H9 (cell line): Measurements from ENCODE around the gene AP2M1. TPM values are rescaled to one million over a fixed set of nuclear protein-coding genes. Genes with fewer than 3 reads are reported as not detected.

Experiments
- DNase-seq: peaks from one replicate; pipeline ENCODE4 v3.0.0-alpha.2; 2017
- H2AFZ ChIP-seq: one replicate; pipeline ENCODE4 v1.6.1; 2013; ENCODE audit warnings: mild to moderate bottlenecking, low read length, control low read depth, moderate library complexity
- H2AK5ac ChIP-seq: 2 replicates; pipeline ENCODE4 v1.6.1; 2013; ENCODE audit warnings: low read length, control low read depth, mixed read lengths; ENCODE audit not compliant: insufficient read length
- H2BK120ac ChIP-seq: one replicate; pipeline ENCODE4 v1.6.1; 2013; ENCODE audit warnings: low read depth, mild to moderate bottlenecking, low read length, control low read depth, inconsistent platforms; ENCODE audit not compliant: poor library complexity, severe bottlenecking
- H2BK12ac ChIP-seq: 2 replicates; pipeline ENCODE4 v1.6.1; 2013; ENCODE audit warnings: low read length, control low read depth, mixed read lengths, low read depth; ENCODE audit not compliant: insufficient read length
- H2BK15ac ChIP-seq: 2 replicates; pipeline ENCODE4 v1.6.1; 2013; ENCODE audit warnings: low read depth, low read length, control low read depth
- H2BK20ac ChIP-seq: one replicate; pipeline ENCODE4 v1.6.1; 2013; ENCODE audit warnings: low read depth, mild to moderate bottlenecking, low read length, control low read depth, inconsistent platforms; ENCODE audit not compliant: poor library complexity, severe bottlenecking
- H2BK5ac ChIP-seq: 2 replicates; pipeline ENCODE4 v1.6.1; 2013; ENCODE audit warnings: low read length, control low read depth, mixed read lengths; ENCODE audit not compliant: insufficient read length
- H3K14ac ChIP-seq: 2 replicates; pipeline ENCODE4 v1.6.1; 2013; ENCODE audit warnings: low read length, control low read depth; ENCODE audit not compliant: insufficient read depth
- H3K18ac ChIP-seq: 2 replicates; pipeline ENCODE4 v1.6.1; 2013; ENCODE audit warnings: low read depth, mild to moderate bottlenecking, mixed read lengths, low read length, control low read depth; ENCODE audit not compliant: insufficient read length
- H3K23ac ChIP-seq: 2 replicates; pipeline ENCODE4 v1.6.1; 2013; ENCODE audit warnings: low read length, control low read depth, mixed read lengths, low read depth; ENCODE audit not compliant: insufficient read length
- H3K23me2 ChIP-seq: 2 replicates; pipeline ENCODE4 v1.6.1; 2013; ENCODE audit warnings: low read depth, mild to moderate bottlenecking, mixed read lengths, low read length, control low read depth; ENCODE audit not compliant: insufficient read length, poor library complexity, severe bottlenecking
- H3K27ac ChIP-seq: 2 replicates; pipeline ENCODE4 v1.5.1; 2013; ENCODE audit warnings: low read length, control low read depth, mixed read lengths, low read depth; ENCODE audit not compliant: insufficient read length
- H3K27me3 ChIP-seq: 2 replicates; pipeline ENCODE4 v1.6.1; 2013; ENCODE audit warnings: low read length, control low read depth, inconsistent platforms; ENCODE audit not compliant: insufficient read depth
- H3K4ac ChIP-seq: 2 replicates; pipeline ENCODE4 v1.6.1; 2013; ENCODE audit warnings: low read depth, mild to moderate bottlenecking, control low read depth, inconsistent platforms, low read length, moderate library complexity
- H3K4me1 ChIP-seq: 2 replicates; pipeline ENCODE4 v1.6.1; 2013; ENCODE audit warnings: low read length, control low read depth, inconsistent platforms; ENCODE audit not compliant: insufficient read depth
- H3K4me2 ChIP-seq: 2 replicates; pipeline ENCODE4 v1.6.1; 2013; ENCODE audit warnings: low read length, control low read depth, mixed read lengths; ENCODE audit not compliant: insufficient read length, insufficient read depth
- H3K56ac ChIP-seq: 2 replicates; pipeline ENCODE4 v1.6.1; 2013; ENCODE audit warnings: low read depth, mild to moderate bottlenecking, mixed read lengths, low read length, control low read depth; ENCODE audit not compliant: insufficient read length
- H3K79me1 ChIP-seq: 2 replicates; pipeline ENCODE4 v1.6.1; 2013; ENCODE audit warnings: low read depth, mild to moderate bottlenecking, moderate library complexity, low read length, control low read depth, inconsistent platforms; ENCODE audit not compliant: insufficient read depth, poor library complexity, severe bottlenecking
- H3K79me2 ChIP-seq: 2 replicates; pipeline ENCODE4 v1.6.1; 2013; ENCODE audit warnings: low read length, control low read depth, inconsistent platforms; ENCODE audit not compliant: insufficient read depth
- H3K9ac ChIP-seq: 2 replicates; pipeline ENCODE4 v1.6.1; 2013; ENCODE audit warnings: low read length, control low read depth, mixed read lengths; ENCODE audit not compliant: insufficient read length; ENCODE audit errors: extremely low read depth
- H3K9me3 ChIP-seq: one replicate; pipeline ENCODE4 v1.6.1; 2013; ENCODE audit warnings: low read depth, low read length, inconsistent platforms; ENCODE audit not compliant: control insufficient read depth
- H3T11ph ChIP-seq: one replicate; pipeline ENCODE4 v1.6.1; 2013; ENCODE audit warnings: mild to moderate bottlenecking, low read length, control low read depth, inconsistent platforms
- H4K20me1 ChIP-seq: one replicate; pipeline ENCODE4 v1.6.1; 2013; ENCODE audit not compliant: control insufficient read depth, insufficient read length, insufficient read depth
- H4K5ac ChIP-seq: 2 replicates; pipeline ENCODE4 v1.6.1; 2013; ENCODE audit warnings: low read depth, mild to moderate bottlenecking, mixed read lengths, low read length, control low read depth; ENCODE audit not compliant: insufficient read length
- H4K8ac ChIP-seq: replicated peaks from 2 replicates; pipeline ENCODE4 v1.6.1; 2013; ENCODE audit warnings: low read length, control low read depth, mixed read lengths, low read depth; ENCODE audit not compliant: insufficient read length
- H4K91ac ChIP-seq: 2 replicates; pipeline ENCODE4 v1.6.1; 2013; ENCODE audit warnings: low read depth, mild to moderate bottlenecking, moderate library complexity, mixed read lengths, low read length, control low read depth; ENCODE audit not compliant: insufficient read length
- H3K27ac Mint-ChIP-seq, 3 experiments: 2 replicates in 2 of 3; 3 replicates in 1 of 3; pipeline ENCODE4 v1.8.0; 2020 to 2021; ENCODE audit warnings: mixed read lengths in 3 of 3, mild to moderate bottlenecking in 1 of 3, moderate library complexity in 1 of 3
- H3K27me3 Mint-ChIP-seq: 2 replicates; pipeline ENCODE4 v1.8.0; 2021; ENCODE audit warnings: low read depth, mild to moderate bottlenecking, moderate library complexity, mixed read lengths
- H3K36me3 Mint-ChIP-seq, 3 experiments: 2 replicates in 2 of 3; 3 replicates in 1 of 3; pipeline ENCODE4 v1.8.0; 2020 to 2021; ENCODE audit warnings: low read depth in 3 of 3, mixed read lengths in 3 of 3; ENCODE audit not compliant: insufficient read depth in 1 of 3
- H3K4me1 Mint-ChIP-seq, 2 experiments: 2 replicates each; pipeline ENCODE4 v1.8.0; 2020; ENCODE audit warnings: mixed read lengths in 2 of 2
- H3K4me3 Mint-ChIP-seq, 2 experiments: 2 replicates in 1 of 2; 3 replicates in 1 of 2; pipeline ENCODE4 v1.8.0; 2020 to 2021; ENCODE audit warnings: mild to moderate bottlenecking in 2 of 2, mixed read lengths in 2 of 2, moderate library complexity in 1 of 2
- H3K9me3 Mint-ChIP-seq, 2 experiments: 2 replicates in 1 of 2; 3 replicates in 1 of 2; pipeline ENCODE4 v1.8.0; 2020; ENCODE audit warnings: mild to moderate bottlenecking in 2 of 2, mixed read lengths in 2 of 2, moderate library complexity in 1 of 2
- CTCF ChIP-seq: fragments of 200-600 bp; sonication (generic); conservative IDR thresholded peaks from 3 replicates; pipeline ENCODE4 v1.8.0; 2021; ENCODE audit warnings: antibody characterized with exemption, mild to moderate bottlenecking
- WGBS: extraction: QIAGEN DNeasy Blood & Tissue Kit; methylation state at CpG from one replicate; pipeline ENCODE4 v1.1.7; 2013; ENCODE audit warnings: missing lambda C conversion rate, low lambda C conversion rate, mixed read lengths; ENCODE audit not compliant: insufficient read length; ENCODE audit errors: extremely low coverage; 5-methylcytosine and 5-hydroxymethylcytosine counted together
- total RNA-seq: library from RNA; stranded (reverse); gene quantifications from 2 replicates; pipeline ENCODE4 v1.2.1, GENCODE V29; 2021

Gene AP2M1
- total RNA-seq, 1 experiment from 2014 or later, result 443 TPM

GRCh38 chr3:184145111-184145524 is 29.5 kb upstream of the AP2M1 start:
- no peak overlapping the region for H2BK20ac ChIP-seq
- H4K5ac ChIP-seq, result no peak overlapping the region
- no peak overlapping the region; a peak in 1 of 7 replicates for H3K27ac Mint-ChIP-seq
- peaks cover 2 to 3% of the 10 kb centered on the region in 2 experiments; a peak in 2 of 4 replicates for H3K4me1 Mint-ChIP-seq
- H3K18ac ChIP-seq, result no peak overlapping the region
- H2AK5ac ChIP-seq, result no peak overlapping the region
- peak; percentile 62 for DNase-seq
- no peak overlapping the region for H4K8ac ChIP-seq
- peak; percentile 72 for TF ChIP-seq CTCF
- no peak overlapping the region for H3K27ac ChIP-seq
- no peaks in the 10 kb centered on the region for H3K4me1 ChIP-seq
- peaks cover 22 to 64% (median 33%) of the 10 kb centered on the region in 3 experiments; a peak in 6 of 7 replicates for H3K36me3 Mint-ChIP-seq
- no peaks in the 10 kb centered on the region for H4K20me1 ChIP-seq
- no peak overlapping the region for H3T11ph ChIP-seq
- no CpG with 5 or more reads among the region's 4 CpGs for WGBS
- no peak overlapping the region for H3K14ac ChIP-seq
- no peak overlapping the region for H3K4me2 ChIP-seq
- H2BK15ac ChIP-seq, result no peak overlapping the region
- H3K4me3 Mint-ChIP-seq, result no peak overlapping the region
- H3K56ac ChIP-seq, result no peak overlapping the region
- no peak overlapping the region for H2BK5ac ChIP-seq
- peaks cover 10% of the 10 kb centered on the region for H3K79me1 ChIP-seq
- no peak overlapping the region for H3K9ac ChIP-seq
- H3K27me3 Mint-ChIP-seq, result no peaks in the 10 kb centered on the region
- no peaks in the 10 kb centered on the region for H3K23me2 ChIP-seq
- no peak overlapping the region for H2BK120ac ChIP-seq
- no peak overlapping the region for H2BK12ac ChIP-seq
- no peaks in the 10 kb centered on the region for H3K9me3 ChIP-seq
- no peaks in the 10 kb centered on the region for H3K27me3 ChIP-seq
- H3K79me2 ChIP-seq, result no peaks in the 10 kb centered on the region
- no peaks in the 10 kb centered on the region for H3K9me3 Mint-ChIP-seq
- no peak overlapping the region for H3K4ac ChIP-seq
- H4K91ac ChIP-seq, result no peak overlapping the region
- H3K23ac ChIP-seq, result no peak overlapping the region
- H2AFZ ChIP-seq, result no peak overlapping the region
